Vagina (tissue), 2 donors: Measurements from ENCODE around the gene PRICKLE4. TPM values are rescaled to one million over a fixed set of nuclear protein-coding genes. Genes with fewer than 3 reads are reported as not detected.

Experiments used
- DNase-seq, 2 donors: peaks; one replicate each; pipeline ENCODE4 v3.0.0-alpha.2; 2017; ENCODE audit errors: extremely low spot score in 2 of 2
- H3K27ac ChIP-seq: fragments of 200-600 bp; sonication (generic); one replicate; pipeline ENCODE4 v1.5.1; 2019
- H3K27me3 ChIP-seq: fragments of 200-600 bp; sonication (generic); one replicate; pipeline ENCODE4 v1.5.1; 2019
- H3K36me3 ChIP-seq, 2 donors: fragments of 200-600 bp; sonication (generic); one replicate each; pipeline ENCODE4 v1.5.1; 2017 to 2019
- H3K4me1 ChIP-seq: fragments of 200-600 bp; sonication (generic); one replicate; pipeline ENCODE4 v1.5.1; 2019
- H3K4me3 ChIP-seq, 2 donors: fragments of 200-600 bp; sonication (generic); 1 replicate in 1 of 2; 2 replicates in 1 of 2; pipeline ENCODE4 v1.5.1; 2016 to 2019
- H3K9me3 ChIP-seq: fragments of 200-600 bp; sonication (generic); one replicate; pipeline ENCODE4 v1.5.1; 2019
- POLR2A ChIP-seq, 2 donors: fragments of 450-650 bp; IDR thresholded peaks; one replicate each; pipeline ENCODE4 v1.6.1; 2017; ENCODE audit warnings: antibody characterized with exemption in 2 of 2, mild to moderate bottlenecking in 2 of 2, moderate library complexity in 2 of 2
- POLR2AphosphoS5 ChIP-seq, 2 donors: sonication (generic); formaldehyde crosslinking; IDR thresholded peaks; one replicate each; pipeline ENCODE4 v1.9.0; 2017; ENCODE audit warnings: antibody characterized with exemption in 2 of 2, mild to moderate bottlenecking in 2 of 2, low read depth in 1 of 2; ENCODE audit not compliant: insufficient read depth in 1 of 2
- intact Hi-C: fragments of 100-400 bp; cut with DNase I; formaldehyde crosslinking; loops from one replicate; pipeline ENCODE4 v1.15.1; 2023
- total RNA-seq: library from RNA; depleted of rRNA; stranded (reverse); fragments of >200 nt; gene quantifications from one replicate; pipeline ENCODE4 v1.2.3, GENCODE V29; 2016
- TF ChIP-seq, protein P1 (sequence below), 3 experiments: fragments of 450-650 bp in 2 of 3; fragments of 200-600 bp in 1 of 3; sonication (generic) in 1 of 3; IDR thresholded peaks; one replicate each; pipeline ENCODE4 v1.5.1; 2017 to 2019; ENCODE audit warnings: antibody characterized with exemption in 3 of 3, mild to moderate bottlenecking in 2 of 3, moderate library complexity in 2 of 3

Gene PRICKLE4
- total RNA-seq, 1 donor from 2014 or later = 10.1 TPM

DNA sequence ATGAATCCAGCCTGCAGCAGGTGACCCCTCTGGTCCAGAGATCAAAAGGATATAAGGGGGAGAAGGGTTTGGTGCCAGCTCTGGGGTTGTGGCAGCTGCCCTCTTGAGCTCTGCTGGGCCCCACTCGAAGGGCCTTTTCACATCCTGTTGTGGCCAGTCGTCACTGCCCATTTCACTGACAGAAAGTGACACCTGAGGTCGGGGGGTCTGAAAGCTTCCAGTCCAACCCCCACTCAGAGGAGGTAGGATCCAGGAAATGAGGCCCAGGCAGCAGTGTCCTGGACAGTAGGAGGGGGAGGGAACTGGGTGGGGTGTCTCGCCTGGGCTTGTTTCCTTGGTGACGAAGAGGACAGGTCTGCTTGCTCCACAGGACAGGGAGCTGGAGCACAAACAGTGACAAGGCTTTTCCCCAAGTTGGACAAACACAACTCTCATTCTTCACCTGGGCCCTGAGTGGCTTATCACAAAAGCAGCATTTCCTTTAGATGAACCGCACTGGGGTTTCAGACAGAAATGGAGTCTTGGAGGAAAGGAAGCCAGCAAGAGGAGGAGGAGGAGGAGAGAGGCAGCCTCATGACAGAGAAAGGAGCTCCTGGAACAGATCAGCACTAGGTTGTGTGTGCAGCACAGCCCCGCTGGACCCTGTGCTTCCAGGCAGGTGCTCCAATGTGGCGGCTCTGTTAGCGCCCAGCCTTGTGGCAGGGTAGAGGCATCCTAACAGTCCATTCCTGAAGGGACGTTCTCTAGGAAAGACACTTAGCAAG is 11.9 kb upstream of the PRICKLE4 start:
- no peak for TF ChIP-seq POLR2A (IDR thresholded peaks at IDR 0.05)
- peaks cover 3 to 36% of the 10 kb centered on the region in 2 donors for H3K36me3 ChIP-seq
- intact Hi-C loops = no loop called here
- H3K9me3 ChIP-seq = no peaks in the 10 kb centered on the region
- no peak overlapping the region for H3K4me3 ChIP-seq
- DNase-seq = no peak
- H3K27me3 ChIP-seq = no peaks in the 10 kb centered on the region
- no peak overlapping the region for H3K27ac ChIP-seq
- H3K4me1 ChIP-seq = peaks cover 25% of the 10 kb centered on the region

DNA sequence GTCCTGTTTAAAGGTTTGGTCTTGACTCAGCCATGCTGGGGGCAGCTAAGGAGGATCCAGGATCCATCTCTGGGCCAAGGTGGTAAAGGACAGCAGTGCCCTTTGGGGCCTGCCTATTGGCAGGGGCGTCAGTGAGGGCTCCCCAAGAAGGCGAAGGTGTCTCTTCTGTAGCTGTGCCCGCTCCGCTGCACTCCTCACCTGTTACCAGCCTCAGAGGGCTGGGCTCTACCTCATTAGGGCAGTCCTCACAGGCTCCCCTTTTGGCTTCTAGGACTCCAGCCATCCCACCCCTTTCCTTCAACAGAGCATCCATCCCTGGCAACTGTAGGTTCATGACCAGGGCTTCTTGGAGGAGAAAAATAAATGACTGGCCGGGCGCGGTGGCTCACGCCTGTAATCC is 11.2 kb upstream of the PRICKLE4 start:
- Histone ChIP-seq H3K27ac (no peak overlapping the region), H3K9me3 (no peaks in the 10 kb centered on the region), H3K27me3 (no peaks in the 10 kb centered on the region), H3K4me3 (no peak overlapping the region), H3K4me1 (peaks cover 25% of the 10 kb centered on the region), H3K36me3 (peaks cover 3 to 43% of the 10 kb centered on the region in 2 donors)
- TF ChIP-seq, protein P1, sequence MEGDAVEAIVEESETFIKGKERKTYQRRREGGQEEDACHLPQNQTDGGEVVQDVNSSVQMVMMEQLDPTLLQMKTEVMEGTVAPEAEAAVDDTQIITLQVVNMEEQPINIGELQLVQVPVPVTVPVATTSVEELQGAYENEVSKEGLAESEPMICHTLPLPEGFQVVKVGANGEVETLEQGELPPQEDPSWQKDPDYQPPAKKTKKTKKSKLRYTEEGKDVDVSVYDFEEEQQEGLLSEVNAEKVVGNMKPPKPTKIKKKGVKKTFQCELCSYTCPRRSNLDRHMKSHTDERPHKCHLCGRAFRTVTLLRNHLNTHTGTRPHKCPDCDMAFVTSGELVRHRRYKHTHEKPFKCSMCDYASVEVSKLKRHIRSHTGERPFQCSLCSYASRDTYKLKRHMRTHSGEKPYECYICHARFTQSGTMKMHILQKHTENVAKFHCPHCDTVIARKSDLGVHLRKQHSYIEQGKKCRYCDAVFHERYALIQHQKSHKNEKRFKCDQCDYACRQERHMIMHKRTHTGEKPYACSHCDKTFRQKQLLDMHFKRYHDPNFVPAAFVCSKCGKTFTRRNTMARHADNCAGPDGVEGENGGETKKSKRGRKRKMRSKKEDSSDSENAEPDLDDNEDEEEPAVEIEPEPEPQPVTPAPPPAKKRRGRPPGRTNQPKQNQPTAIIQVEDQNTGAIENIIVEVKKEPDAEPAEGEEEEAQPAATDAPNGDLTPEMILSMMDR (IDR thresholded peaks at IDR 0.05) = no peak
- no peak for TF ChIP-seq POLR2A (IDR thresholded peaks at IDR 0.05)
- TF ChIP-seq POLR2AphosphoS5 (IDR thresholded peaks at IDR 0.05; ENCODE audit: insufficient read depth in 1 of 2, low read depth in 1 of 2) = no peak
- DNase-seq = no peak
- intact Hi-C loops = no loop called here

DNA sequence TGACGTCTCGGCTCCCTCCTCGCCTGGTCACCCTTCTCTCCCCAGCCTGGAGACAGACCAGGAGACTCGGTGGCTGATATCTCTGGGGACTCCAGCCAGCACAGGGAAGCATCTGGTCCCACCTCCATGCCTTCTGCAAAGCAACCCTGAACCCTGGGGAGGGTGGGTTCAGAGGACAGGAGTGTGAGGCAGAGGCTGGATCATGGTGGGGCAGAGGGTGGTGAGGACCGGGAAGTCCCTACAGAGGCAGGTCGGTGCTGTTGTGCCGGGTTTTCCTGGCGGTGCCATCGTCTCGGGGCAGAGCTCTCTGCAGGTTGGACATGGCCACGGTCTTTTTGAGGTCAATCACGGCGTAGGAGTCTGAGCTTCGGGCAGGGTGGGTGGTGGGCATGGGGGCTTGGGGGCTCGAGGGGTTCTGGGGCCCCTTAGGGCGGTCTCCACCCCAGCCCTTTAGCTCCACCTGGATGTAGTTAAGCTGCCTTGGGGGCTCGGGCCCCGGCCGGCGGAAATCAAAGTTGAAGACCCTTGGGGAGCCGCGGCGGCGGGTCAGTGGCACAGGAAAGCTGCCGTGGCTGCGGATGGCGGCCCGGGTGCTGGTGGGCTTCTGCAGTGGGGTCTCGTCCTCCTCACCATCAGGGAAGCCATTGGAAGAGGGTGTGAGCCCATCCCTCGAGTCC is 10.1 kb upstream of the PRICKLE4 start:
- H3K36me3 ChIP-seq = peaks cover 3 to 54% of the 10 kb centered on the region in 2 donors
- no peak for DNase-seq
- H3K4me3 ChIP-seq = no peak overlapping the region
- intact Hi-C loops = no loop called here
- TF ChIP-seq POLR2A (IDR thresholded peaks at IDR 0.05) (no peak), POLR2AphosphoS5 (IDR thresholded peaks at IDR 0.05; ENCODE audit: insufficient read depth in 1 of 2, low read depth in 1 of 2) (no peak)
- TF ChIP-seq, protein P1 (IDR thresholded peaks at IDR 0.05) = no peak
- no peaks in the 10 kb centered on the region for H3K27me3 ChIP-seq
- no peaks in the 10 kb centered on the region for H3K9me3 ChIP-seq
- H3K27ac ChIP-seq = no peak overlapping the region
- H3K4me1 ChIP-seq = peaks cover 25% of the 10 kb centered on the region

DNA sequence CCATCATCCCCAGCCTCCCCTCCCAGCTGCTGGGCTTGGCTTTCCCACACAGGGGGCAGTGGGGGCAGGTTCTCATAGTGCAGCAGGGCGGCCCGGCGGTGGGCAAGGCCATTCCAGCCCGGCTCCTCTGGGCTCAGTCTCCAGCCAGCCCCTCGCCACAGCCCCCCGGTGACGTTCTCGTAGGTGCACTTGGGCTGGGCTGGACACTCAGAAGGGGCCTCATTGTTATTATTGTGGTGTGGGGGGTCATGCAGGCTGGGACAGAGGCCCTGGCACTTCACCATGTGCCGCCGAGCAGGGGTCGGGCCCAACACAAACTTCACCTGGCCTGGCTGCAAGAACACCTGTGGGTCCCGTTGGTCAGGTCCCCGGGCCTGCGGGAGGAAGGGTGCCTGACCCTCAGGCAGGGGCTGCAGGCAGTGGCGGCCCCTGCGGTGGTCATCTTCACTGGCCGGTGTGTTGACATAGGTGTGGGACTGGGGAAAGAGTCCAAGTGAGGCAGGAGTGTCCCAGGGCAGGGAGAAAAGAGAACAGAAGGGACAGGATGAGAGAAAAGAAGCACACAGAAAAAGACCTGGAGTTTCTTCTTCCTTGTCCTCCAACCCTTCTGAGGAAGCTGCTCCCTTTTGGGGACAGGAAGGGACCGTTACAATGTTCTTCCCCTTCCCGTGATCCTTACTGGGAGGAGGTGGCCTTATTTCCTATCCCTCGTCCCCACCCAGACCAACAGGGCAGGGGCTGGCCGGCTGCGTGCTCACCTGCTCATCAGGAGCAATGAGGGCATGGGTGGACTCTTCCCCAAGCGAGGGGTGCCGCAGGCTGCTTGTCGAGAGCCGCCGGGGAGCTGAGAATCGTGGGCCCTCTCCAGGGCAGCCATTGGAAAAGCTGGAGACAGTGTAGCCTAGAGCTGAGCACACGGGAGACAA is 9.3 kb upstream of the PRICKLE4 start:
- no peak for DNase-seq
- H3K4me1 ChIP-seq = peaks cover 25% of the 10 kb centered on the region
- peaks cover 3 to 56% of the 10 kb centered on the region in 2 donors for H3K36me3 ChIP-seq
- H3K27ac ChIP-seq = no peak overlapping the region
- H3K27me3 ChIP-seq = no peaks in the 10 kb centered on the region
- H3K4me3 ChIP-seq = no peak overlapping the region
- intact Hi-C loops = no loop called here
- TF ChIP-seq POLR2A (IDR thresholded peaks at IDR 0.05) (no peak), POLR2AphosphoS5 (IDR thresholded peaks at IDR 0.05; ENCODE audit: insufficient read depth in 1 of 2, low read depth in 1 of 2) (no peak)
- TF ChIP-seq, protein P1 (IDR thresholded peaks at IDR 0.05) = no peak
- no peaks in the 10 kb centered on the region for H3K9me3 ChIP-seq

DNA sequence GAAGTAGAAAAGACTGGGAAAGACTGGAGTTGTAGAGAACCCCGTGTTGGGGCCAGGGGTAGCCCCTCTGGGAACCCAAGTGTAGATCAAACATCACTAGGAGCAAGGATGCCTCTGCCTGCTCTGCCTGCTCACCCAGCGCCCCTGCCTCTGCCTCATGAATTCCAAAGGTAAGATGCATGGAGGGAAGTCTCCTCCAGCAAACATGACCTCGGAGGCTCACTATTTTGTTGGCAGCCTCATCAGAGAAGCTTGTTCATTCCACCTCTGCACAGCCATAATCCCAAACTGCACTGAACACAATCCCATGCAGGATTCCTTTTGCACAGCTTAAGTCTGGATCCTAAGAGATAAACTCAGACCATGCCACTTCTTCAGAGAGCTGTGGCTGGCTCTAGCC is 5.7 kb upstream of the PRICKLE4 start:
- no peak overlapping the region for H3K4me3 ChIP-seq
- no peak for TF ChIP-seq POLR2A (IDR thresholded peaks at IDR 0.05)
- TF ChIP-seq, protein P1 (IDR thresholded peaks at IDR 0.05) = no peak
- no peak for TF ChIP-seq POLR2AphosphoS5 (IDR thresholded peaks at IDR 0.05; ENCODE audit: insufficient read depth in 1 of 2, low read depth in 1 of 2)
- no peaks in the 10 kb centered on the region for H3K9me3 ChIP-seq
- H3K4me1 ChIP-seq = peaks cover 9% of the 10 kb centered on the region
- no peak for DNase-seq
- H3K36me3 ChIP-seq = peaks cover 3 to 64% of the 10 kb centered on the region in 2 donors
- H3K27ac ChIP-seq = no peak overlapping the region
- no peaks in the 10 kb centered on the region for H3K27me3 ChIP-seq
- intact Hi-C loops = no loop called here
